Suppressor macrophage treated with lipopolysaccharide for 4 hours (primary cell): ENCODE data around the gene IHH.

Experiments
- DNase-seq: peaks from one replicate; pipeline ENCODE4 v3.0.0-alpha.2; 2020

The IHH gene

DNA sequence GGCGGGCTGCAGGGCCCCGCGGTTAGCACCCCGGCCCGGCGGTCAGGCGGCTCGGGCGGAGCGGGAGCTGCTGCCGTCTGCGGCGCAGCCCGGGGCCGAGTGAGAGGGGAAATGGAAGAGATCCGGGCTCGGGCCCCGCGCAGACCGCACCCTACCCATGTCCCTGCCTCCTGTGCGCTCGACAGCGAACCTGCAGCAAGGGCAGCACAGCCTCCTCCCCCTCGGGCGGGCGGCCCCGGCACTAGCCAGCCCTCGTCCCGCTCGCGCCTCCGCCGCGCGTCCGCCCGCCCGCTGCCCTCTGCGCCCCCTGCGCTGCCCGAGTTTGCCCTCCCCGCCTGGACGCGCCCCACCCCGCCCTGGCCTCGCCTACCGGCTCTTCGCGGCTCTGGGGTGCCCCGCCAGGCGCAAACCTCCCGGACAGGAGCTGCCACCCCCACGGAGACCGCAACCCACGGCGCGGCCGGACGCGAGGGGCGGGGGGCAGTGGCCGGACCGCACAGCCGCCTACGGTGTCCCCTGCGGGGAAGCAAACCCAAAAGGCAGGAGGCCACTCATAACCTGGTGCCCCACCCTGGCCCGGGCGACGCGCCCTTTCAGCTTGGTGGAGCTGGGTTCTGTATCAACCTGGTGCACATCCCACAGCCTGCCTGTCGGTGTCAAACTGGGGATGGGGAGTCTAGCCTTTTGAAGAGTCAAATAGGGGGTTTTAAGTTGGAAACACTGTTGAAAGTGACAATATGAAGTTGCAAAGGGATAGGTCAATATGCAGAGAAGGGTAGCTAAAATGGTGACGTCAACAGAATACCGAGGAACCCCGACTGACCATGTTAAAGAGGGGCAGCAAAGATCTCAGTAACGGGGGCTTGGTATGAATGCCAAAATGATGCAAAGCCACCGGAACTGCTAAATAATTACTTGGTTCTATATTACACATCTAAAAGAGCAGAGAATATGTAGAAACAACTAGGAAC lies at the start of gene IHH:
TSS of gene IHH (minus strand) at position 101 of the 971 bp plus-strand sequence. CDS start 454 bp downstream, outside the sequence.
- DNase-seq: no peak

- DNase-seq: no peak
Measured at GRCh38 chr2:219109471-219109870, 48.8 kb upstream of the IHH start.

DNA sequence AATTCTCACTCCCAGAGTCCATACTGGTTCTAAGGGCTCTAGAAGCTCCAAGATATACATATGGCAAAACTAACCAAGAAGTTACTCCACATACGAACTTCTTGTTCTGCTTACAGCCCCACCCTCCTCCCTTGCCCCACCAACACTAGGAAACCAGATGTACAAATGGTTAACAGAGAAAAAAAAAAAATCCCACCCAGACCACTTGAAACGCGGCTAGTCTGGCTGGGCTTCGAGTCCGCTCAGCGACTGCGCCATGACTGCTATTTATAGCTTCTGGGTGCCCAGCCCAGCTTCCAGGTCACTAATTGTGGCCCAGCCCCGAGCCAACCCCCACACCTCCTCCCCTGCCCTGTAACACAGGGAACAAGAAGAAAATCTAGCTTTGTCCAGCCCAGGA lies 47.0 kb upstream of the IHH start:
- no peak for DNase-seq

- no peak for DNase-seq
Measured at GRCh38 chr2:219106251-219106650, 45.5 kb upstream of the IHH start.

GRCh38 chr2:219104107-219105035 lies 43.6 kb upstream of the IHH start:
- DNase-seq: peak; percentile 60

GRCh38 chr2:219099329-219099728 lies 38.6 kb upstream of the IHH start:
- DNase-seq: peak; percentile 89

GRCh38 chr2:219095406-219095935 lies 34.8 kb upstream of the IHH start:
- DNase-seq: no peak

- no peak for DNase-seq
Measured at GRCh38 chr2:219094171-219094570, 33.5 kb upstream of the IHH start.

- DNase-seq: no peak
Measured at GRCh38 chr2:219090436-219091299, 29.9 kb upstream of the IHH start.

GRCh38 chr2:219089330-219089729 lies 28.6 kb upstream of the IHH start:
- DNase-seq: no peak

- no peak for DNase-seq
Measured at GRCh38 chr2:219087848-219088247, 27.1 kb upstream of the IHH start.

GRCh38 chr2:219087361-219087760 lies 26.6 kb upstream of the IHH start:
- DNase-seq: no peak

DNA sequence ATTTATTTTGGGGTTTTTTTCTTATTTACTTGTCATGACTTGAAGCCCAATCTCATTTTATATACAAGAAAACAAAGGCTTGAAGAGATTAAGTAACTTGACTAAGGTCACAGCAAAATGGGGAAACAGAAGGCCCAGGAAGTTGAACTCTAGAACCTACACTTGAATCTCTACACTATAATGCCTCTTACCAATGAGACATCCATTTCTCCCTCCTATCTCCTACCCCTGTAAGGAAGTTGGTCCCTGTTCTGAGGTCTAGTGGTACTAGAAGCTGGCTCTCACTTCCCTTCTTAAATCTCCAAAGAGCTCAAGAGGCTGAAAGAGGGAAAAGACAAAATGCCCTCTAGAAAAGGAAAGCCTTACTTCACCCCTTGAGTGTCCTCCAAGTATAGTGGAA lies 25.5 kb upstream of the IHH start:
- DNase-seq: peak; percentile 46

- DNase-seq: no peak
Measured at GRCh38 chr2:219084791-219085190, 24.1 kb upstream of the IHH start.

DNA sequence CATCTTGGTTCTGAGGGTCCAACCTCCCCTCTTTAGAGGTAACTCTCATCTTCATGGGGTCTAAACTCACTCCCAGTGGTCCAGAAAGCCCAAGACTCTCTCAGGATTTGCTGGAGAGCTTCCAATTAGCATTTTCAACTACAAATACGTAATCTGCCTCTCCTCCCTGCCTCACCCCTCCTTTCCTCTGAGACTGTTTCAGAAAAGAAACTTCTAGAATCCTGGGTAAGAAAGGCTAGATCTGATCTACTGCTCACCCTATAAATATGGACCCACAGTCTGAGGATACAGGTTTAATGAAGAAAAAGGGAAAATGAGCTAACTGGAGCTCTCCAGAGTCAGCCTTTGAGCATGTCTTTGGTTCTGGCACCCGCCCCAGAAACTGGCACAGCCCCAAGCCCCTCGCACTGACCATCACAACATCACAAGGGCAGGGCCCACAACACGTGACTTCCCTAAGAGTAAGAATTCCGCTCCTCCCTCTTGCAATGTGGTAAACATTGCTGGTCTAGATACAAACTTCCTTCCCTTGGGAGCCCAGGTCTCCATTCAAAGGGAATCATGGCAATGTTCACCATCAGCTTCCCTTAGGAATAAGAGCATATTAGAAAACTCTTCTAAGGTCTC lies 21.7 kb upstream of the IHH start:
- DNase-seq: no peak

GRCh38 chr2:219081701-219082331 lies 21.1 kb upstream of the IHH start:
- peak; percentile 26 for DNase-seq

GRCh38 chr2:219081096-219081495 lies 20.4 kb upstream of the IHH start:
- no peak for DNase-seq

DNA sequence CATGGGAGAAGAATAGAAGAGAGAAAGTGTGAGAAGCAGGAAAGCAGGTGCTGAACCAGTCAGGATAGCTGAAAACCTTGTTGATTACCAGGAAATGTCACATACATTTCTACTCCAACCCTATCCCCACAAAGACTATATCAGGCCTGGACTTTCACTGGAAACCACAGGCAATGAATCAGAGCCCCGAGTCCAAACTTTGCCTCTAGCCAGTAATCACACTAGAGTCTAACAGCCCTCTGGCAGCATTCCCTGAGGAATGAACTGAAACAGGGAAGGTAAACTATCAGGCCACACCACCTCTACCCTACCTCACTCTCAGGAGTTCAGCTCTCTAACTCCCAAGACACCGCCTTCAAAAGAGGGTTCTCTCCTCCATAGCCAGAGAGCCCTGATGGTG lies 18.7 kb upstream of the IHH start:
- no peak for DNase-seq

GRCh38 chr2:219078951-219079350 lies 18.2 kb upstream of the IHH start:
- no peak for DNase-seq

- DNase-seq: no peak
Measured at GRCh38 chr2:219078126-219078525, 17.4 kb upstream of the IHH start.

GRCh38 chr2:219076253-219076652 lies 15.5 kb upstream of the IHH start:
- no peak for DNase-seq
